Measurements from ENCODE around the gene CRADD.

DNA sequence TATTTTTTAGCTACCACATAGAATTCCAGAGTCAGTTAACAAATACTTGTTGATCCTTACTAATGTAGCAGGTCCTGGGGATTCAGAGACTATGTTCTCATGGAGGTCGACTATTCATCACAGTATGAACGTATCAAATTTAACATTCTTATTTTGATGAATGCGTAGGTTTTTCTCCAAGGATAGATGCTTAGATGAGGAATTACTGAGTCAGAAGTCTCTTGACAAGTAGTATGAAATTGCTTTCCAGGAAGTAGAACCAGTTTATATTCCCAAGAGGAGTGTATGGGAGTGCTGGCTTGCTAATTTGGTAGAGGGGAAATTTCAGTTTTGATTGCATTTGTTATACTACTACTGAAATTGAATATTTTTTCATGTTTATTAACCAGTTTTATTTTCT lies 42.8 kb upstream of the CRADD start:
- TF ChIP-seq ELF1 (IDR thresholded peaks at IDR 0.05) (no peak), RFX5 (IDR thresholded peaks at IDR 0.05; ENCODE audit: low read length) (no peak), TCF12 (IDR thresholded peaks at IDR 0.05) (no peak), GABPA (IDR thresholded peaks at IDR 0.05; ENCODE audit: low read depth) (no peak), TAF1 (IDR thresholded peaks at IDR 0.05; ENCODE audit: borderline replicate concordance, low read depth, low read length) (no peak), YY1 (IDR thresholded peaks at IDR 0.05; ENCODE audit: low read depth) (no peak)
- TF ChIP-seq, protein P1, sequence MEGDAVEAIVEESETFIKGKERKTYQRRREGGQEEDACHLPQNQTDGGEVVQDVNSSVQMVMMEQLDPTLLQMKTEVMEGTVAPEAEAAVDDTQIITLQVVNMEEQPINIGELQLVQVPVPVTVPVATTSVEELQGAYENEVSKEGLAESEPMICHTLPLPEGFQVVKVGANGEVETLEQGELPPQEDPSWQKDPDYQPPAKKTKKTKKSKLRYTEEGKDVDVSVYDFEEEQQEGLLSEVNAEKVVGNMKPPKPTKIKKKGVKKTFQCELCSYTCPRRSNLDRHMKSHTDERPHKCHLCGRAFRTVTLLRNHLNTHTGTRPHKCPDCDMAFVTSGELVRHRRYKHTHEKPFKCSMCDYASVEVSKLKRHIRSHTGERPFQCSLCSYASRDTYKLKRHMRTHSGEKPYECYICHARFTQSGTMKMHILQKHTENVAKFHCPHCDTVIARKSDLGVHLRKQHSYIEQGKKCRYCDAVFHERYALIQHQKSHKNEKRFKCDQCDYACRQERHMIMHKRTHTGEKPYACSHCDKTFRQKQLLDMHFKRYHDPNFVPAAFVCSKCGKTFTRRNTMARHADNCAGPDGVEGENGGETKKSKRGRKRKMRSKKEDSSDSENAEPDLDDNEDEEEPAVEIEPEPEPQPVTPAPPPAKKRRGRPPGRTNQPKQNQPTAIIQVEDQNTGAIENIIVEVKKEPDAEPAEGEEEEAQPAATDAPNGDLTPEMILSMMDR (IDR thresholded peaks at IDR 0.05), result no peak
